SU-DHL-6 (cell line): Measurements from ENCODE around the gene LTBP2.

ENCODE experiments used
- CTCF ChIP-seq: fragments of 200-600 bp; sonication (generic); IDR thresholded peaks from one replicate; pipeline ENCODE4 v1.5.1; 2017; ENCODE audit warnings: antibody characterized with exemption, mild to moderate bottlenecking, low read length, moderate library complexity; ENCODE audit not compliant: insufficient read depth, poor library complexity, severe bottlenecking
- EZH2phosphoT487 ChIP-seq: fragments of 200-600 bp; sonication (generic), shearing (Covaris generic); conservative IDR thresholded peaks from 2 replicates; pipeline ENCODE4 v1.6.1; 2018; ENCODE audit warnings: mild to moderate bottlenecking, antibody characterized with exemption, low read length, moderate library complexity, mixed read lengths

GRCh38 chr14:74618078-74618952 lies 6.3 kb upstream of the LTBP2 start:
- TF ChIP-seq CTCF (no peak), EZH2phosphoT487 (no peak)
